ENCODE measurements around the gene STUM. TPM values are rescaled to one million over a fixed set of nuclear protein-coding genes. Genes with fewer than 3 reads are reported as not detected.

The STUM gene
- total RNA-seq, 2 experiments from 2014 or later: not detected

- Histone ChIP-seq H3K4me3 (ENCODE audit: low read length) (no peak overlapping the region), H3K27me3 (ENCODE audit: control insufficient read depth in 1 of 2, insufficient read depth in 2 of 2, low read length in 2 of 2) (peaks cover 0 to 8% of the 10 kb centered on the region in 2 experiments), H3K9me3 (ENCODE audit: control insufficient read depth in 1 of 2, insufficient read depth in 1 of 2, low read length in 2 of 2) (no peaks in the 10 kb centered on the region), H3K36me3 (ENCODE audit: insufficient read depth, low read length) (no peaks in the 10 kb centered on the region), H3K4me1 (ENCODE audit: insufficient read depth, low read length) (no peaks in the 10 kb centered on the region), H3K27ac (ENCODE audit: low read depth in 1 of 2, low read length in 2 of 2) (no peak overlapping the region)
- Mint-ChIP-seq H3K4me1 (ENCODE audit: low read depth) (no peaks in the 10 kb centered on the region), H3K4me3 (no peak overlapping the region), H3K9me3 (no peaks in the 10 kb centered on the region), H3K27ac (no peak overlapping the region), H3K36me3 (ENCODE audit: low read depth) (no peaks in the 10 kb centered on the region), H3K27me3 (peaks cover 32% of the 10 kb centered on the region)
- CTCF ChIA-PET: no interaction called here
- POLR2A ChIA-PET: no interaction called here
- DNase-seq: no peak
- intact Hi-C loops (cut with DNase I, micrococcal nuclease): no loop called here
- no peak for ATAC-seq (ENCODE audit: poor library complexity)
- no peak for TF ChIP-seq CTCF (IDR thresholded peaks at IDR 0.05)
These were observed 36.4 kb upstream of the STUM start for GRCh38 chr1:226512076-226512728.

GRCh38 chr1:226518375-226518774 is 30.2 kb upstream of the STUM start:
- Histone ChIP-seq H3K9me3 (ENCODE audit: control insufficient read depth in 1 of 2, insufficient read depth in 1 of 2, low read length in 2 of 2) (no peaks in the 10 kb centered on the region), H3K27ac (ENCODE audit: low read depth in 1 of 2, low read length in 2 of 2) (no peak overlapping the region), H3K4me3 (ENCODE audit: low read length) (no peak overlapping the region), H3K4me1 (ENCODE audit: insufficient read depth, low read length) (no peaks in the 10 kb centered on the region), H3K36me3 (ENCODE audit: insufficient read depth, low read length) (no peaks in the 10 kb centered on the region), H3K27me3 (ENCODE audit: control insufficient read depth in 1 of 2, insufficient read depth in 2 of 2, low read length in 2 of 2) (peaks cover 0 to 9% of the 10 kb centered on the region in 2 experiments)
- no peak for ATAC-seq (ENCODE audit: poor library complexity)
- no peaks in the 10 kb centered on the region for H3K4me1 Mint-ChIP-seq (ENCODE audit: low read depth)
- no peak overlapping the region for H3K27ac Mint-ChIP-seq
- H3K4me3 Mint-ChIP-seq: no peak overlapping the region
- no peak for DNase-seq
- TF ChIP-seq CTCF (IDR thresholded peaks at IDR 0.05): no peak
- H3K9me3 Mint-ChIP-seq: no peaks in the 10 kb centered on the region
- POLR2A ChIA-PET: no interaction called here
- peaks cover 19% of the 10 kb centered on the region for H3K27me3 Mint-ChIP-seq
- CTCF ChIA-PET: no interaction called here
- intact Hi-C loops (cut with DNase I, micrococcal nuclease): no loop called here
- H3K36me3 Mint-ChIP-seq (ENCODE audit: low read depth): no peaks in the 10 kb centered on the region

DNA sequence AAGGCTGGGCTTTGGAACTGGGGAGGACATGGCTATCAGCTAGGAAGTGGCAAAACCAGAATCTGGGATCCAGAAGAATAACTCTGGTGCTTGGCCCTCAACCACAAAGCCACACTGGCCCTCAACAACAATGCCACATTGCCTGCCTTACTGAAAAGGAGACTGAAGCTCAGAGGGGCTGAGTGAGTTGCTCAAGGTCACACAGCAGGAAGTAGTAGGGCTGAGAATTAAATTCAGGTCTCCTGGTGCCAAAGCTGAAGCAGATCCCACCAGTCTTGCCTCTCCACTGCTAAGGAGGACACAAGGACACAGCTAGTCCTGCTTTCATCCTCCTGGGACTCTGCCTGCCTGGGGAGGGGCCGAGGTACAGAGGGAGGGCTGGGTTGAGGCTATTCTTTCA is 29.4 kb upstream of the STUM start:
- H3K27me3 ChIP-seq (ENCODE audit: control insufficient read depth in 1 of 2, insufficient read depth in 2 of 2, low read length in 2 of 2): peaks cover 0 to 9% of the 10 kb centered on the region in 2 experiments
- peaks cover 19% of the 10 kb centered on the region for H3K27me3 Mint-ChIP-seq
- TF ChIP-seq CTCF (IDR thresholded peaks at IDR 0.05): no peak
- H3K36me3 ChIP-seq (ENCODE audit: insufficient read depth, low read length): no peaks in the 10 kb centered on the region
- no peak overlapping the region for H3K27ac ChIP-seq (ENCODE audit: low read depth in 1 of 2, low read length in 2 of 2)
- POLR2A ChIA-PET: no interaction called here
- no peaks in the 10 kb centered on the region for H3K36me3 Mint-ChIP-seq (ENCODE audit: low read depth)
- H3K4me3 ChIP-seq (ENCODE audit: low read length): no peak overlapping the region
- CTCF ChIA-PET: no interaction called here
- DNase-seq: no peak
- H3K9me3 ChIP-seq (ENCODE audit: control insufficient read depth in 1 of 2, insufficient read depth in 1 of 2, low read length in 2 of 2): no peaks in the 10 kb centered on the region
- H3K4me3 Mint-ChIP-seq: no peak overlapping the region
- H3K9me3 Mint-ChIP-seq: no peaks in the 10 kb centered on the region
- intact Hi-C loops (cut with DNase I, micrococcal nuclease): no loop called here
- no peak for ATAC-seq (ENCODE audit: poor library complexity)
- no peaks in the 10 kb centered on the region for H3K4me1 Mint-ChIP-seq (ENCODE audit: low read depth)
- H3K27ac Mint-ChIP-seq: no peak overlapping the region
- no peaks in the 10 kb centered on the region for H3K4me1 ChIP-seq (ENCODE audit: insufficient read depth, low read length)

Measured in CD4-positive, alpha-beta T cell (primary cell).